ENCODE data around the gene CEACAM19. TPM values are rescaled to one million over a fixed set of nuclear protein-coding genes. Genes with fewer than 3 reads are reported as not detected.

CEACAM19 gene
- total and polyA plus RNA-seq, 8 donors = 2.4 to 27.7 (median 5.3) TPM

DNA sequence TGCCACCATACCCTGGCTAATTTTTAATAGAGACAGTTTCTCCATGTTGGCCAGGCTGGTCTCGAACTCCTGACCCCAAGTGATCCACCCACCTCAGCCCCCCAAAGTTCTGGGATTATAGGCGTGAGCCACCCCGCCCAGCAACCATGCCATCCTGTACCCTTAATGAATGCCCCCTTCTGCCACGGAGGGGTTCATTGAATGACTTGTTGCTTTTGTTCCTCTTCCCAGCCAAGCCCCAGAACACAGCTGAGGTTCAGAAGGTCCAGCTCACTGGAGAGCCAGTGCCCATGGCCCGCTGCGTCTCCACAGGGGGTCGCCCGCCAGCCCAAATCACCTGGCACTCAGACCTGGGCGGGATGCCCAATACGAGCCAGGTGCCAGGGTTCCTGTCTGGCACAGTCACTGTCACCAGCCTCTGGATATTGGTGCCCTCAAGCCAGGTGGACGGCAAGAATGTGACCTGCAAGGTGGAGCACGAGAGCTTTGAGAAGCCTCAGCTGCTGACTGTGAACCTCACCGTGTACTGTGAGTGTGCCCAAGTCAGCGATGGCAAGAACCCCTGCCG lies 21.6 kb upstream of the CEACAM19 start:
- TF ChIP-seq, protein P1, sequence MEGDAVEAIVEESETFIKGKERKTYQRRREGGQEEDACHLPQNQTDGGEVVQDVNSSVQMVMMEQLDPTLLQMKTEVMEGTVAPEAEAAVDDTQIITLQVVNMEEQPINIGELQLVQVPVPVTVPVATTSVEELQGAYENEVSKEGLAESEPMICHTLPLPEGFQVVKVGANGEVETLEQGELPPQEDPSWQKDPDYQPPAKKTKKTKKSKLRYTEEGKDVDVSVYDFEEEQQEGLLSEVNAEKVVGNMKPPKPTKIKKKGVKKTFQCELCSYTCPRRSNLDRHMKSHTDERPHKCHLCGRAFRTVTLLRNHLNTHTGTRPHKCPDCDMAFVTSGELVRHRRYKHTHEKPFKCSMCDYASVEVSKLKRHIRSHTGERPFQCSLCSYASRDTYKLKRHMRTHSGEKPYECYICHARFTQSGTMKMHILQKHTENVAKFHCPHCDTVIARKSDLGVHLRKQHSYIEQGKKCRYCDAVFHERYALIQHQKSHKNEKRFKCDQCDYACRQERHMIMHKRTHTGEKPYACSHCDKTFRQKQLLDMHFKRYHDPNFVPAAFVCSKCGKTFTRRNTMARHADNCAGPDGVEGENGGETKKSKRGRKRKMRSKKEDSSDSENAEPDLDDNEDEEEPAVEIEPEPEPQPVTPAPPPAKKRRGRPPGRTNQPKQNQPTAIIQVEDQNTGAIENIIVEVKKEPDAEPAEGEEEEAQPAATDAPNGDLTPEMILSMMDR (IDR thresholded peaks at IDR 0.05) = no peak
- Histone ChIP-seq H3K27me3 (no peaks in the 10 kb centered on the region), H3K36me3 (peaks cover 0 to 40% (median 8%) of the 10 kb centered on the region in 3 donors), H3K4me3 (no peak overlapping the region), H3K4me1 (peaks cover 0 to 4% (median 0%) of the 10 kb centered on the region in 3 donors), H3K27ac (no peak overlapping the region), H3K9me3 (no peaks in the 10 kb centered on the region)
- WGBS, 2 donors = 76 to 80% methylated on average over 15 of the region's 15 CpGs
- no peak for FAIRE-seq
- ATAC-seq = no peak
- peak in 1 of 6 donors; percentile 46 for DNase-seq
- intact Hi-C loops (cut with DNase I) = no loop called here

DNA sequence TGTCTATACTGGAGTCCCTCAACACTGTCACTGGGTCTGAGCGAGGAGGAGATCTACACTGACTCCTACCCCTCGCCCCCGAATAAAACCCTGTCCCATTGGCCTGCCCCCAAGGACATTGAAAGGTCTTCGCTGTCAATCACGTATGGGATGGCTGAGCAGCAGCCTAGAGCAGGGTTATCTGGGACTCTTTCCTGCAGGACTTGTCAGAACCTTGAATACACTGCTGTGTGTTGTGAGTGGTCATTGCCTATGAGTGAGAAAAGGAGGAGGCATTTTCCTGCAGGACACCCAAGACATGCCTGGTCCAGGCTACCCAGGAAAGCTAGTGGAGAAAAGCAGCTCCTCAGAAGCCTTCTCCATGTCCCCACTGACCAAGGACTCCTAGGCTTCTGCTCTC lies 17.9 kb upstream of the CEACAM19 start:
- 81 to 90% methylated on average over 5 of the region's 5 CpGs for WGBS, 2 donors
- Histone ChIP-seq H3K27me3 (no peaks in the 10 kb centered on the region), H3K9me3 (no peaks in the 10 kb centered on the region), H3K36me3 (peaks cover 0 to 51% (median 8%) of the 10 kb centered on the region in 3 donors), H3K4me1 (peaks cover 0 to 1% (median 0%) of the 10 kb centered on the region in 3 donors), H3K27ac (no peak overlapping the region), H3K4me3 (no peak overlapping the region)
- TF ChIP-seq, protein P1 (IDR thresholded peaks at IDR 0.05) = no peak
- FAIRE-seq = no peak
- intact Hi-C loops (cut with DNase I) = no loop called here
- no peak for ATAC-seq
- DNase-seq = no peak

DNA sequence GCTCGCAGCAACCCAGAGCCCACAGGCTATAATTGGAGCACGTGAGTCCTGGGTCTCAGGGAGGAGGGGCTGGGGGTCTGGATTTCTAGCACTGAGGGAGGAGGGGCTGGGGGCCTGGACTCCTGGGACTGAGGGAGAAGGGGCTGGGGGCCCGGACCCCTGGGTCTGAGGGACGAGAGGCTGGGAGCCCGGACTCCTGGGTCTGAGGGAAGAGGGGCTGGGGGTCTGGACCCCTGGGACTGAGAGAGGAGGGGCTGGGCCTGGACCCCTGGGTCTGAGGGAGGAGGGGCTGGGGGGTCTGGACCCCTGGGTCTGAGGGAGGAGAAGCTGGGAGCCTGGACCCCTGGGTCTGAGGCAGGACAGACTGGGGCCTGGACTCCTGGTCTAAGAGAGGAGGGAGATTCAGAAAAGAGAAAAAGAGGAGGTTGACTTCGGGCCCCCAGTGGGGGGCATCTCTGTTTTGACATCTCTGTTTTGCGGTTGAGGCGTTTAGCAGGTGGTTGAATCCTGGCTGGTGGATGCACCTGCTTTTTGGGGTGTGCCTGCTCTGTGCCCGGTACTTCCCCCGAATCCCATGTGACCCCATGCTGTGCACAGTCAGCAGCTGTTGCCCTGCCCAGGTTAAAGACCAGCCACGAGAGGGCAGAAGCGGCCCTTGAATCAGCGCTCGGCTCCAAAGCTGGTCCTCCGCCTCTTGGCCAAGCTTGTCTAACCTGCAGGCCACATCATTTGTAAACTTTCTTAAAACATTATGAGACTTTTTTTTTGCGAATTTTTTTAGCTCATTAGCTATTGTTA lies 17.1 kb upstream of the CEACAM19 start:
- peak; percentile 56 to 82 (median 75) for DNase-seq
- 46 to 52% methylated on average over 14 to 16 of the region's 16 CpGs for WGBS, 2 donors
- Histone ChIP-seq H3K9me3 (no peaks in the 10 kb centered on the region), H3K27me3 (no peaks in the 10 kb centered on the region), H3K27ac (no peak overlapping the region), H3K4me3 (no peak overlapping the region), H3K36me3 (peaks cover 0 to 58% (median 8%) of the 10 kb centered on the region in 3 donors), H3K4me1 (no peaks in the 10 kb centered on the region)
- peak; percentile 73 to 92 (median 83) for ATAC-seq
- TF ChIP-seq, protein P1 (IDR thresholded peaks at IDR 0.05) = peak; percentile 31 to 52 (median 46)
- intact Hi-C loops (cut with DNase I) = no loop called here
- FAIRE-seq = no peak

DNA sequence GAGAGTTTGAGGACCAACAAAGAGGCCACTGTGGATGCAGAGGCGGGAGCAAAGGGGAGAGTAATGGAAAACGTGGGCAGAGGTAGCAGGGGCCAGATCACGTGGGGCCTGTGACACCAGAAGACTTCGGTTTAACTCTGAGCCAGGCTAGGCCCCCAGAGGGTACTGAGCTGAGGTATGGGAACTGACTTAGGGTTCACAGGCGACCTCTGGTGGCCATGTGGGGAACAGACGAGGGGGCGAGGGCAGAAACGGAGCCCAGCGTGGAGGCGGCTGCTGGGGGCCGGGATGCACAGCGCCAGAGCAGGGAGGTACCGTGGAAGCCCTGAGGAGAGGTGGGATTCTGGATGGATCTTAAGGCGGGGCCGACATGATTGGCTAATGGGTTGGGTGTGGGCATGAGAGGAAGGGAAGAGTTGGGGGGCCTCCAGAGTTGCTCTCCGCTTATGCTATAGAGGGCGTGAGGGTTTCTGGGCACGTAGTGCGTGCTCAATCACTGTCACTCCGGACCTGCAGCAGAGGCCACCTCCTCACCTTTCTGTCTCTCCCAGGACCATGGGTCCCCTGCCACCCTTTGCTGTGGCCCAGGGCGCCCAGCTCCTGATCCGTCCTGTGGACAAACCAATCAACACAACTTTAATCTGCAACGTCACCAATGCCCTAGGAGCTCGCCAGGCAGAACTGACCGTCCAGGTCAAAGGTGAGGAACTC lies 13.9 kb upstream of the CEACAM19 start:
- no peak overlapping the region for H3K4me3 ChIP-seq
- H3K9me3 ChIP-seq = no peaks in the 10 kb centered on the region
- TF ChIP-seq, protein P1 (IDR thresholded peaks at IDR 0.05) = peak; percentile 80 to 91 (median 84)
- no peak for FAIRE-seq
- H3K27me3 ChIP-seq = no peaks in the 10 kb centered on the region
- H3K4me1 ChIP-seq = no peaks in the 10 kb centered on the region
- H3K27ac ChIP-seq = no peak overlapping the region
- DNase-seq = peak; percentile 37 to 83 (median 69)
- intact Hi-C loops (cut with DNase I) = loop anchor here (5.0 kb wide), 3 partner anchors 75 to 85 kb away; no protein-coding TSS in a partner anchor
- peak; percentile 62 to 78 (median 75) for ATAC-seq
- WGBS, 2 donors = 34 to 39% methylated on average over 24 to 25 of the region's 25 CpGs
- peaks cover 0 to 53% (median 0%) of the 10 kb centered on the region in 3 donors for H3K36me3 ChIP-seq
